Putamen (tissue), 1 donor: Measurements from ENCODE around the gene SMYD3.

Experiments used
- DNase-seq: peaks from one replicate; pipeline ENCODE4 v3.0.0-alpha.2; 2016; ENCODE audit warnings: low spot score

Gene SMYD3

GRCh38 chr1:246462986-246463385 is 44.1 kb downstream of the SMYD3 start:
- DNase-seq = no peak

- no peak for DNase-seq
Observed at GRCh38 chr1:246460406-246460805, 46.7 kb downstream of the SMYD3 start.

- DNase-seq = no peak
Observed at GRCh38 chr1:246459221-246459620, 47.9 kb downstream of the SMYD3 start.

GRCh38 chr1:246455476-246455875 is 51.6 kb downstream of the SMYD3 start:
- DNase-seq = no peak

- no peak for DNase-seq
Observed at GRCh38 chr1:246454655-246455054, 52.4 kb downstream of the SMYD3 start.

GRCh38 chr1:246450611-246451251 is 56.3 kb downstream of the SMYD3 start:
- no peak for DNase-seq

GRCh38 chr1:246448373-246448772 is 58.7 kb downstream of the SMYD3 start:
- no peak for DNase-seq

GRCh38 chr1:246447501-246447900 is 59.6 kb downstream of the SMYD3 start:
- no peak for DNase-seq

GRCh38 chr1:246445503-246445902 is 61.6 kb downstream of the SMYD3 start:
- no peak for DNase-seq

GRCh38 chr1:246444617-246445016 is 62.5 kb downstream of the SMYD3 start:
- DNase-seq = no peak

GRCh38 chr1:246437961-246438360 is 69.1 kb downstream of the SMYD3 start:
- no peak for DNase-seq

GRCh38 chr1:246435421-246436041 is 71.5 kb downstream of the SMYD3 start:
- no peak for DNase-seq

- no peak for DNase-seq
Observed at GRCh38 chr1:246434335-246434734, 72.7 kb downstream of the SMYD3 start.

- peak; percentile 9 for DNase-seq
Observed at GRCh38 chr1:246428542-246429308, 78.4 kb downstream of the SMYD3 start.

GRCh38 chr1:246427611-246428010 is 79.5 kb downstream of the SMYD3 start:
- no peak for DNase-seq

- DNase-seq = no peak
Observed at GRCh38 chr1:246425895-246426294, 81.2 kb downstream of the SMYD3 start.

- no peak for DNase-seq
Observed at GRCh38 chr1:246425139-246425794, 81.8 kb downstream of the SMYD3 start.

GRCh38 chr1:246420300-246420699 is 86.8 kb downstream of the SMYD3 start:
- no peak for DNase-seq

GRCh38 chr1:246418565-246419312 is 88.3 kb downstream of the SMYD3 start:
- no peak for DNase-seq

GRCh38 chr1:246417813-246418564 is 89.1 kb downstream of the SMYD3 start:
- no peak for DNase-seq

GRCh38 chr1:246417152-246417812 is 89.8 kb downstream of the SMYD3 start:
- DNase-seq = no peak
